Chondrocyte (in vitro differentiated cells): ENCODE measurements around the gene EGF. TPM values are rescaled to one million over a fixed set of nuclear protein-coding genes. Genes with fewer than 3 reads are reported as not detected.
"Not testable (repeated sequence)": the region's sequence is repeated elsewhere in the genome, so short reads cannot be mapped to it uniquely, and the experiment has no call there.

Experiments used
- DNase-seq: peaks from one replicate; pipeline ENCODE4 v3.0.0; 2021; ENCODE audit warnings: mixed read lengths, low spot score
- H3K27ac Mint-ChIP-seq: one replicate; pipeline ENCODE4 v1.8.0; 2021; ENCODE audit warnings: mild to moderate bottlenecking, moderate library complexity, mixed read lengths; ENCODE audit not compliant: unreplicated experiment
- H3K27me3 Mint-ChIP-seq: 2 replicates; pipeline ENCODE4 v1.8.0; 2021; ENCODE audit warnings: low read depth, mixed read lengths
- H3K36me3 Mint-ChIP-seq: 2 replicates; pipeline ENCODE4 v1.8.0; 2021; ENCODE audit warnings: low read depth, mixed read lengths
- H3K4me1 Mint-ChIP-seq: 2 replicates; pipeline ENCODE4 v1.8.0; 2021; ENCODE audit warnings: low read depth, mild to moderate bottlenecking, mixed read lengths
- H3K4me3 Mint-ChIP-seq: one replicate; pipeline ENCODE4 v1.8.0; 2021; ENCODE audit warnings: mild to moderate bottlenecking, moderate library complexity, mixed read lengths; ENCODE audit not compliant: unreplicated experiment
- H3K9me3 Mint-ChIP-seq: 2 replicates; pipeline ENCODE4 v1.8.0; 2021; ENCODE audit warnings: low read depth, mixed read lengths
- CTCF ChIP-seq: fragments of 200-600 bp; sonication (generic); IDR thresholded peaks from 2 replicates; pipeline ENCODE4 v1.5.0; 2021; ENCODE audit warnings: antibody characterized with exemption, mild to moderate bottlenecking, moderate library complexity
- total RNA-seq: library from RNA; stranded (reverse); gene quantifications from 3 replicates; pipeline ENCODE4 v1.2.1, GENCODE V29; 2021

The EGF gene
- total RNA-seq, 1 donor from 2014 or later, result 1.4 TPM

GRCh38 chr4:109947918-109948317 lies 35.2 kb downstream of the EGF start:
- Mint-ChIP-seq H3K9me3 (no peaks in the 10 kb centered on the region), H3K27ac (no peak overlapping the region), H3K27me3 (no peaks in the 10 kb centered on the region), H3K4me3 (no peak overlapping the region), H3K4me1 (no peaks in the 10 kb centered on the region), H3K36me3 (no peaks in the 10 kb centered on the region)
- no peak for DNase-seq
- no peak for TF ChIP-seq CTCF

GRCh38 chr4:109949099-109949718 lies 36.5 kb downstream of the EGF start:
- H3K4me3 Mint-ChIP-seq, H3K36me3 Mint-ChIP-seq, DNase-seq, H3K9me3 Mint-ChIP-seq, H3K4me1 Mint-ChIP-seq, H3K27me3 Mint-ChIP-seq, H3K27ac Mint-ChIP-seq: not testable (repeated sequence)

- no peak overlapping the region for H3K27ac Mint-ChIP-seq
- no peak overlapping the region for H3K4me3 Mint-ChIP-seq
- no peaks in the 10 kb centered on the region for H3K27me3 Mint-ChIP-seq
- DNase-seq, result no peak
- no peak for TF ChIP-seq CTCF
- peaks cover 2% of the 10 kb centered on the region for H3K4me1 Mint-ChIP-seq
- H3K36me3 Mint-ChIP-seq, result no peaks in the 10 kb centered on the region
- no peaks in the 10 kb centered on the region for H3K9me3 Mint-ChIP-seq
Measured at GRCh38 chr4:109952612-109953011, 39.9 kb downstream of the EGF start.

- no peak overlapping the region for H3K4me3 Mint-ChIP-seq
Measured at GRCh38 chr4:109953556-109953955, 40.9 kb downstream of the EGF start.

GRCh38 chr4:109955146-109955545 lies 42.5 kb downstream of the EGF start:
- Mint-ChIP-seq H3K27me3 (no peaks in the 10 kb centered on the region), H3K4me3 (no peak overlapping the region), H3K27ac (no peak overlapping the region), H3K9me3 (no peaks in the 10 kb centered on the region), H3K36me3 (no peaks in the 10 kb centered on the region), H3K4me1 (peaks cover 2% of the 10 kb centered on the region)
- no peak for DNase-seq
- no peak for TF ChIP-seq CTCF

More at GRCh38 chr4:109953556-109953955, 40.9 kb downstream of the EGF start:
- H3K36me3 Mint-ChIP-seq, result no peaks in the 10 kb centered on the region
- H3K27ac Mint-ChIP-seq, result no peak overlapping the region
- H3K4me1 Mint-ChIP-seq, result peaks cover 2% of the 10 kb centered on the region
- no peak for DNase-seq
- H3K9me3 Mint-ChIP-seq, result no peaks in the 10 kb centered on the region
- H3K27me3 Mint-ChIP-seq, result no peaks in the 10 kb centered on the region
- no peak for TF ChIP-seq CTCF

- H3K4me3 Mint-ChIP-seq, result no peak overlapping the region
- H3K27ac Mint-ChIP-seq, result no peak overlapping the region
- H3K36me3 Mint-ChIP-seq, result no peaks in the 10 kb centered on the region
- H3K27me3 Mint-ChIP-seq, result no peaks in the 10 kb centered on the region
- H3K4me1 Mint-ChIP-seq, result peaks cover 2% of the 10 kb centered on the region
- no peak for DNase-seq
- no peak for TF ChIP-seq CTCF
- no peaks in the 10 kb centered on the region for H3K9me3 Mint-ChIP-seq
Measured at GRCh38 chr4:109957227-109957626, 44.5 kb downstream of the EGF start.
